ENCODE results near the gene RNF213. TPM values are rescaled to one million over a fixed set of nuclear protein-coding genes. Genes with fewer than 3 reads are reported as not detected.
"Not testable (repeated sequence)": the region's sequence is repeated elsewhere in the genome, so short reads cannot be mapped to it uniquely, and the experiment has no call there.

RNF213 gene
- total RNA-seq, 1 donor from 2014 or later: 221 TPM

- DNase-seq (ENCODE audit: low spot score): no peak
These were observed 58.8 kb downstream of the RNF213 start for GRCh38 chr17:80319262-80319998.

GRCh38 chr17:80319999-80320344 is 59.3 kb downstream of the RNF213 start:
- no peak for DNase-seq (ENCODE audit: low spot score)

- no peak for DNase-seq (ENCODE audit: low spot score)
These were observed 59.8 kb downstream of the RNF213 start for GRCh38 chr17:80320496-80320895.

GRCh38 chr17:80322864-80323263 is 62.2 kb downstream of the RNF213 start:
- no peak for DNase-seq (ENCODE audit: low spot score)

- no peak for DNase-seq (ENCODE audit: low spot score)
These were observed 63.3 kb downstream of the RNF213 start for GRCh38 chr17:80323982-80324381.

- DNase-seq (ENCODE audit: low spot score): no peak
These were observed 66.9 kb downstream of the RNF213 start for GRCh38 chr17:80327518-80327917.

- DNase-seq (ENCODE audit: low spot score): no peak
These were observed 68.2 kb downstream of the RNF213 start for GRCh38 chr17:80328634-80329380.

- DNase-seq (ENCODE audit: low spot score): not testable (repeated sequence)
These were observed 68.8 kb downstream of the RNF213 start for GRCh38 chr17:80329421-80329820.

- DNase-seq (ENCODE audit: low spot score): no peak
These were observed 69.6 kb downstream of the RNF213 start for GRCh38 chr17:80330276-80330675.

- DNase-seq (ENCODE audit: low spot score): not testable (repeated sequence)
These were observed 70.3 kb downstream of the RNF213 start for GRCh38 chr17:80330938-80331337.

GRCh38 chr17:80331820-80332219 is 71.2 kb downstream of the RNF213 start:
- DNase-seq (ENCODE audit: low spot score): no peak

- DNase-seq (ENCODE audit: low spot score): no peak
These were observed 76.7 kb downstream of the RNF213 start for GRCh38 chr17:80337195-80337895.

- DNase-seq (ENCODE audit: low spot score): no peak
These were observed 78.5 kb downstream of the RNF213 start for GRCh38 chr17:80339118-80339517.

GRCh38 chr17:80339731-80340456 is 79.2 kb downstream of the RNF213 start:
- no peak for DNase-seq (ENCODE audit: low spot score)

- DNase-seq (ENCODE audit: low spot score): no peak
These were observed 84.7 kb downstream of the RNF213 start for GRCh38 chr17:80345321-80345720.

GRCh38 chr17:80345841-80346497 is 85.3 kb downstream of the RNF213 start:
- no peak for DNase-seq (ENCODE audit: low spot score)

- no peak for DNase-seq (ENCODE audit: low spot score)
These were observed 86.0 kb downstream of the RNF213 start for GRCh38 chr17:80346498-80347275.

- DNase-seq (ENCODE audit: low spot score): no peak
These were observed 86.9 kb downstream of the RNF213 start for GRCh38 chr17:80347536-80347935.

- DNase-seq (ENCODE audit: low spot score): no peak
These were observed 87.3 kb downstream of the RNF213 start for GRCh38 chr17:80347948-80348351.

- no peak for DNase-seq (ENCODE audit: low spot score)
These were observed 88.0 kb downstream of the RNF213 start for GRCh38 chr17:80348551-80349150.
